ENCODE measurements around the gene DAB2IP.

Gene DAB2IP

GRCh38 chr9:121672986-121673385, 21.6 kb downstream of the DAB2IP start:
- H3K4me3 Mint-ChIP-seq, result no peak overlapping the region
- H3K27me3 Mint-ChIP-seq, result peaks cover 27% of the 10 kb centered on the region
- H3K9me3 Mint-ChIP-seq, result no peaks in the 10 kb centered on the region
- no peak overlapping the region for H3K27ac Mint-ChIP-seq
- intact Hi-C loops (cut with micrococcal nuclease), result no loop called here
- no peaks in the 10 kb centered on the region for H3K36me3 Mint-ChIP-seq (ENCODE audit: low read depth)
- H3K4me1 Mint-ChIP-seq (ENCODE audit: low read depth), result no peaks in the 10 kb centered on the region

GRCh38 chr9:121673576-121673975, 22.1 kb downstream of the DAB2IP start:
- Mint-ChIP-seq H3K27me3 (peaks cover 27% of the 10 kb centered on the region), H3K9me3 (no peaks in the 10 kb centered on the region), H3K4me1 (ENCODE audit: low read depth) (no peaks in the 10 kb centered on the region), H3K4me3 (no peak overlapping the region), H3K27ac (no peak overlapping the region), H3K36me3 (ENCODE audit: low read depth) (no peaks in the 10 kb centered on the region)
- intact Hi-C loops (cut with micrococcal nuclease), result no loop called here

GRCh38 chr9:121674017-121674416, 22.6 kb downstream of the DAB2IP start:
- no peaks in the 10 kb centered on the region for H3K4me1 Mint-ChIP-seq (ENCODE audit: low read depth)
- no peak overlapping the region for H3K27ac Mint-ChIP-seq
- H3K9me3 Mint-ChIP-seq, result no peaks in the 10 kb centered on the region
- H3K36me3 Mint-ChIP-seq (ENCODE audit: low read depth), result no peaks in the 10 kb centered on the region
- peaks cover 27% of the 10 kb centered on the region for H3K27me3 Mint-ChIP-seq
- intact Hi-C loops (cut with micrococcal nuclease), result no loop called here
- no peak overlapping the region for H3K4me3 Mint-ChIP-seq

GRCh38 chr9:121674952-121675351, 23.5 kb downstream of the DAB2IP start:
- Mint-ChIP-seq H3K27ac (no peak overlapping the region), H3K9me3 (no peaks in the 10 kb centered on the region), H3K36me3 (ENCODE audit: low read depth) (no peaks in the 10 kb centered on the region), H3K4me3 (no peak overlapping the region), H3K27me3 (peaks cover 23% of the 10 kb centered on the region), H3K4me1 (ENCODE audit: low read depth) (no peaks in the 10 kb centered on the region)
- intact Hi-C loops (cut with micrococcal nuclease), result no loop called here

GRCh38 chr9:121675381-121675780, 23.9 kb downstream of the DAB2IP start:
- peaks cover 21% of the 10 kb centered on the region for H3K27me3 Mint-ChIP-seq
- H3K9me3 Mint-ChIP-seq, result no peaks in the 10 kb centered on the region
- intact Hi-C loops (cut with micrococcal nuclease), result no loop called here
- no peaks in the 10 kb centered on the region for H3K4me1 Mint-ChIP-seq (ENCODE audit: low read depth)
- H3K36me3 Mint-ChIP-seq (ENCODE audit: low read depth), result no peaks in the 10 kb centered on the region
- no peak overlapping the region for H3K27ac Mint-ChIP-seq
- no peak overlapping the region for H3K4me3 Mint-ChIP-seq

GRCh38 chr9:121675969-121676822, 24.8 kb downstream of the DAB2IP start:
- no peaks in the 10 kb centered on the region for H3K36me3 Mint-ChIP-seq (ENCODE audit: low read depth)
- H3K27ac Mint-ChIP-seq, result no peak overlapping the region
- intact Hi-C loops (cut with micrococcal nuclease), result no loop called here
- H3K4me1 Mint-ChIP-seq (ENCODE audit: low read depth), result no peaks in the 10 kb centered on the region
- H3K9me3 Mint-ChIP-seq, result no peaks in the 10 kb centered on the region
- H3K27me3 Mint-ChIP-seq, result peaks cover 20% of the 10 kb centered on the region
- no peak overlapping the region for H3K4me3 Mint-ChIP-seq

GRCh38 chr9:121676926-121677325, 25.5 kb downstream of the DAB2IP start:
- Mint-ChIP-seq H3K27me3 (peaks cover 21% of the 10 kb centered on the region), H3K4me3 (no peak overlapping the region), H3K36me3 (ENCODE audit: low read depth) (no peaks in the 10 kb centered on the region), H3K27ac (no peak overlapping the region), H3K9me3 (no peaks in the 10 kb centered on the region), H3K4me1 (ENCODE audit: low read depth) (no peaks in the 10 kb centered on the region)
- intact Hi-C loops (cut with micrococcal nuclease), result no loop called here

GRCh38 chr9:121678501-121679022, 27.1 kb downstream of the DAB2IP start:
- H3K27ac Mint-ChIP-seq, result no peak overlapping the region
- H3K4me1 Mint-ChIP-seq (ENCODE audit: low read depth), result no peaks in the 10 kb centered on the region
- intact Hi-C loops (cut with micrococcal nuclease), result no loop called here
- no peak overlapping the region for H3K4me3 Mint-ChIP-seq
- peaks cover 22% of the 10 kb centered on the region for H3K27me3 Mint-ChIP-seq
- H3K36me3 Mint-ChIP-seq (ENCODE audit: low read depth), result no peaks in the 10 kb centered on the region
- H3K9me3 Mint-ChIP-seq, result no peaks in the 10 kb centered on the region

- Mint-ChIP-seq H3K4me3 (no peak overlapping the region), H3K9me3 (no peaks in the 10 kb centered on the region), H3K4me1 (ENCODE audit: low read depth) (no peaks in the 10 kb centered on the region), H3K36me3 (ENCODE audit: low read depth) (no peaks in the 10 kb centered on the region), H3K27ac (no peak overlapping the region), H3K27me3 (peaks cover 25% of the 10 kb centered on the region)
- intact Hi-C loops (cut with micrococcal nuclease), result loop anchor here (10.0 kb wide), 1 partner anchor 185 kb away; no protein-coding TSS in a partner anchor
These were observed 28.6 kb downstream of the DAB2IP start for GRCh38 chr9:121679901-121680635.

GRCh38 chr9:121681404-121681803, 30.0 kb downstream of the DAB2IP start:
- Mint-ChIP-seq H3K27ac (no peak overlapping the region), H3K9me3 (no peaks in the 10 kb centered on the region), H3K27me3 (peaks cover 32% of the 10 kb centered on the region), H3K4me3 (no peak overlapping the region), H3K4me1 (ENCODE audit: low read depth) (no peaks in the 10 kb centered on the region), H3K36me3 (ENCODE audit: low read depth) (no peaks in the 10 kb centered on the region)
- intact Hi-C loops (cut with micrococcal nuclease), result loop anchor here (10.0 kb wide), 1 partner anchor 183 kb away; no protein-coding TSS in a partner anchor

GRCh38 chr9:121682201-121682600, 30.8 kb downstream of the DAB2IP start:
- Mint-ChIP-seq H3K36me3 (ENCODE audit: low read depth) (no peaks in the 10 kb centered on the region), H3K27ac (no peak overlapping the region), H3K9me3 (no peaks in the 10 kb centered on the region), H3K4me1 (ENCODE audit: low read depth) (no peaks in the 10 kb centered on the region), H3K27me3 (peaks cover 38% of the 10 kb centered on the region), H3K4me3 (no peak overlapping the region)
- intact Hi-C loops (cut with micrococcal nuclease), result loop anchor here (10.0 kb wide), 1 partner anchor 183 kb away; no protein-coding TSS in a partner anchor

GRCh38 chr9:121682926-121683515, 31.6 kb downstream of the DAB2IP start:
- intact Hi-C loops (cut with micrococcal nuclease), result loop anchor here (10.0 kb wide), 1 partner anchor 182 kb away; no protein-coding TSS in a partner anchor
- Mint-ChIP-seq H3K36me3 (ENCODE audit: low read depth) (no peaks in the 10 kb centered on the region), H3K4me3 (no peak overlapping the region), H3K27me3 (peaks cover 43% of the 10 kb centered on the region), H3K27ac (no peak overlapping the region), H3K4me1 (ENCODE audit: low read depth) (no peaks in the 10 kb centered on the region), H3K9me3 (no peaks in the 10 kb centered on the region)

- Mint-ChIP-seq H3K4me1 (ENCODE audit: low read depth) (no peaks in the 10 kb centered on the region), H3K4me3 (no peak overlapping the region), H3K36me3 (ENCODE audit: low read depth) (no peaks in the 10 kb centered on the region), H3K9me3 (no peaks in the 10 kb centered on the region), H3K27me3 (peaks cover 43% of the 10 kb centered on the region), H3K27ac (no peak overlapping the region)
- intact Hi-C loops (cut with micrococcal nuclease), result loop anchor here (2.0 to 10.0 kb wide), 2 partner anchors 131 to 181 kb away; no protein-coding TSS in a partner anchor
These were observed 32.2 kb downstream of the DAB2IP start for GRCh38 chr9:121683652-121684051.

Data from dendritic cell treated with granulocyte-macrophage colony-stimulating factor and Interleukin-4, amounts not matched to agents 40 ng/mL and 50 ng/mL, for 4 days (primary cell).